Body of pancreas (tissue), 4 donors: ENCODE measurements around the gene SLC9A6.

Source experiments
- CTCF ChIP-seq, 7 experiments: fragments of 450-650 bp in 4 of 7; fragments of 200-600 bp in 3 of 7; sonication (generic) in 3 of 7; IDR thresholded peaks; one replicate each; pipeline ENCODE4 v1.5.1; 2016 to 2019; ENCODE audit warnings: antibody characterized with exemption in 7 of 7
- POLR2A ChIP-seq, 3 donors: fragments of 450-650 bp; IDR thresholded peaks; one replicate each; pipeline ENCODE4 v1.6.1; 2016; ENCODE audit warnings: antibody characterized with exemption in 3 of 3, mild to moderate bottlenecking in 2 of 3

- no peak for TF ChIP-seq CTCF (IDR thresholded peaks at IDR 0.05)
- no peak for TF ChIP-seq POLR2A (IDR thresholded peaks at IDR 0.05)
These were observed 4.2 kb upstream of the SLC9A6 start for GRCh38 chrX:135981010-135981409.
